Measurements from ENCODE around the gene CFTR.

GRCh38 chr7:117606132-117606531 lies 126.3 kb downstream of the CFTR start:
- TF ChIP-seq CBX5 (IDR thresholded peaks at IDR 0.05; ENCODE audit: low read depth, low read length): no peak
- no peak for TF ChIP-seq BACH1 (IDR thresholded peaks at IDR 0.05; ENCODE audit: low read length)
- no peak for TF ChIP-seq CTCF (IDR thresholded peaks at IDR 0.05; ENCODE audit: control extremely low read depth in 1 of 3, insufficient read depth in 1 of 3, low read depth in 1 of 3, low read length in 3 of 3)
